GM12873 (cell line): ENCODE results near the gene IDI2.

ENCODE experiments used
- CTCF ChIP-seq: IDR thresholded peaks from 2 replicates; pipeline ENCODE4 v1.5.1; 2012; ENCODE audit warnings: low read depth, mild to moderate bottlenecking, moderate library complexity, low read length, control low read depth; ENCODE audit not compliant: insufficient read depth; ENCODE audit errors: missing control alignments

IDI2 gene

GRCh38 chr10:1025683-1026082 lies at the start of gene IDI2:
IDI2 (minus strand) TSS chr10:1025859; CDS start chr10:1024723, 1,136 bp downstream.
- no peak for TF ChIP-seq CTCF

GRCh38 chr10:1074748-1075308 lies 49.2 kb upstream of the IDI2 start:
- TF ChIP-seq CTCF: peak; percentile 41

- TF ChIP-seq CTCF: peak; percentile 34
These were observed 48.5 kb upstream of the IDI2 start for GRCh38 chr10:1074052-1074747.

- no peak for TF ChIP-seq CTCF
These were observed 45.3 kb upstream of the IDI2 start for GRCh38 chr10:1070919-1071318.

- no peak for TF ChIP-seq CTCF
These were observed 43.0 kb upstream of the IDI2 start for GRCh38 chr10:1068380-1069361.

- no peak for TF ChIP-seq CTCF
These were observed 39.2 kb upstream of the IDI2 start for GRCh38 chr10:1064964-1065247.

- no peak for TF ChIP-seq CTCF
These were observed 37.7 kb upstream of the IDI2 start for GRCh38 chr10:1063232-1063865.
